ENCODE data around the gene KLF18. TPM values are rescaled to one million over a fixed set of nuclear protein-coding genes. Genes with fewer than 3 reads are reported as not detected.

Gene KLF18
- total RNA-seq (2014; rRNA removed; shearing (Covaris generic)), result not detected in 2 replicates

DNA sequence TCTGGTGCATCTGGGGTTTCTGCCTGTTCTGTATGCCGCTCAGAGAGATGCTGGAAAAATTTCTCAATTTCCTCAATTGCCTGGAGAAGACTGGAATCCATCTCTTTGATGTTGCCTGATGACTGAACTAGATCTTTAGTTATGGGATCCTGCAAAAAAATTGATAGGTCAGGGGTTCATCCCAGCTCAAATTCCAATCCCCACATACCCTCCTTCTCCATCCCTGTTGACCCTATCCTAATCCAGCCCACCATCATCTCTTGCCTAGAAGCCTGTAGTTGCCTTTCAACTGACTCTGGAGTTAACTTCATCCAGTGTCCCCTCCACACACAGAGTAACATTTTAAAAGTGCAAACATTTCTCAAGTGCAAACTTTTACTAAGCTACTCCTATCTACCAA lies at the start of gene KLF18:
Gene KLF18, minus strand, starts transcription at position 101 of the 400 bp plus-strand sequence. Its CDS starts 0 bp downstream, at position 101.

DNA sequence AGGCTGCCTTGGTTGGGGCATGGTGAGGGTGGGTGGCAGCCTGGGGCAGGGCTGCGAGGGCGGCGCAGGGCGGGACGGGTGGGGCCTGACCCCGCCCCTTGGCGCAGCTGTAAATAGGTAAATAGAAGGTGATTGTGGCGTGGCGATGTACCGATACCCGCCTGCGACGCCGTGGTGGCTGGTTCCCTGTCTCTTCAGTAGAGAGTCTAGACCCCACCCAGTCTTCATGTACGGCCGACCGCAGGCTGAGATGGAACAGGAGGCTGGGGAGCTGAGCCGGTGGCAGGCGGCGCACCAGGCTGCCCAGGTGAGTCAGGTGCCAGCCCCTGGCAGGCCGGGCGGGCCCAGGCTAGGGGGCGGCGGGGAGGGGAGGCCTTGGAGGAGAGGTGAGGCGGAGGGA lies 22.7 kb downstream of the KLF18 start, which contains the start of gene KLF17:
Gene KLF17, plus strand, starts transcription at position 140 of the 400 bp plus-strand sequence. Its CDS starts 87 bp downstream, at position 227.

Small RNA genes within 50 kb of the gene (small RNA-seq; reads per million reads assigned to genes)
- gene AL035417.1, result not detected
- gene OOSP1P1, result not detected
- not detected for gene RF00019
- gene RN7SL479P, result not detected

Other genes starting within 250 kb of the KLF18 start
- 0.34 and 1.4 TPM in 2 replicates for gene ARTN, start 207.8 kb downstream of the KLF18 start, total RNA-seq (2014; rRNA removed; shearing (Covaris generic))
- 17.7 and 20.1 TPM in 2 replicates for gene IPO13, start 194.7 kb downstream of the KLF18 start, total RNA-seq (2014; rRNA removed; shearing (Covaris generic))
- 67.6 and 71.5 TPM in 2 replicates for gene DPH2, start 171.6 kb downstream of the KLF18 start, total RNA-seq (2014; rRNA removed; shearing (Covaris generic))
- gene ATP6V0B, start 166.7 kb downstream of the KLF18 start, total RNA-seq (2014; rRNA removed; shearing (Covaris generic)), result 152 and 172 TPM in 2 replicates
- gene B4GALT2, start 162.4 kb downstream of the KLF18 start, total RNA-seq (2014; rRNA removed; shearing (Covaris generic)), result 76.8 and 82.3 TPM in 2 replicates
- 6.8 and 6.9 TPM in 2 replicates for gene CCDC24, start 150.0 kb downstream of the KLF18 start, total RNA-seq (2014; rRNA removed; shearing (Covaris generic))
- 15.0 and 17.3 TPM in 2 replicates for gene SLC6A9, start 110.2 kb downstream of the KLF18 start, total RNA-seq (2014; rRNA removed; shearing (Covaris generic))
- 0.21 and 0.34 TPM in 2 replicates for gene KLF17, start 22.8 kb downstream of the KLF18 start, total RNA-seq (2014; rRNA removed; shearing (Covaris generic))
- gene DMAP1, start 71.8 kb upstream of the KLF18 start, total RNA-seq (2014; rRNA removed; shearing (Covaris generic)), result 27.5 and 39.8 TPM in 2 replicates
- 71.8 and 81.3 TPM in 2 replicates for gene ERI3, start 213.6 kb upstream of the KLF18 start, total RNA-seq (2014; rRNA removed; shearing (Covaris generic))

Data from A375 (cell line).